ENCODE data around the gene IL1R1. TPM values are rescaled to one million over a fixed set of nuclear protein-coding genes. Genes with fewer than 3 reads are reported as not detected.

The IL1R1 gene, protein sequence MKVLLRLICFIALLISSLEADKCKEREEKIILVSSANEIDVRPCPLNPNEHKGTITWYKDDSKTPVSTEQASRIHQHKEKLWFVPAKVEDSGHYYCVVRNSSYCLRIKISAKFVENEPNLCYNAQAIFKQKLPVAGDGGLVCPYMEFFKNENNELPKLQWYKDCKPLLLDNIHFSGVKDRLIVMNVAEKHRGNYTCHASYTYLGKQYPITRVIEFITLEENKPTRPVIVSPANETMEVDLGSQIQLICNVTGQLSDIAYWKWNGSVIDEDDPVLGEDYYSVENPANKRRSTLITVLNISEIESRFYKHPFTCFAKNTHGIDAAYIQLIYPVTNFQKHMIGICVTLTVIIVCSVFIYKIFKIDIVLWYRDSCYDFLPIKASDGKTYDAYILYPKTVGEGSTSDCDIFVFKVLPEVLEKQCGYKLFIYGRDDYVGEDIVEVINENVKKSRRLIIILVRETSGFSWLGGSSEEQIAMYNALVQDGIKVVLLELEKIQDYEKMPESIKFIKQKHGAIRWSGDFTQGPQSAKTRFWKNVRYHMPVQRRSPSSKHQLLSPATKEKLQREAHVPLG
- 1.5 and 1.8 TPM in 2 replicates for total RNA-seq (2013; cell fraction: nucleolus; rRNA removed)
- total RNA-seq (2014; rRNA removed) (0.17 and 0.33 TPM in 2 replicates), total RNA-seq (2014; rRNA removed; fragmentation: Illumina TruSeq; extraction: Trizol) (0.32 and 0.45 TPM in 2 replicates), total RNA-seq (2021) (0.61 and 1.1 TPM in 2 replicates), polyA plus RNA-seq (2011; rRNA removed) (13.2 and 19.9 TPM in 2 replicates), polyA plus RNA-seq (2014; fragmentation: Illumina TruSeq; extraction: Trizol) (0.81 and 0.86 TPM in 2 replicates), polyA plus RNA-seq (2014; fragmentation: Nextera tagmentation; extraction: Ambion mirVana) (under 1 TPM; 0.18 to 0.24 TPM), polyA plus RNA-seq (2014; rRNA removed) (0.32 and 0.42 TPM in 2 replicates), polyA plus RNA-seq (2016; fragmentation: Nextera tagmentation; extraction: Ambion mirVana) (under 1 TPM; 0.62 to 0.79 TPM), polyA minus RNA-seq (2011; rRNA and poly(A)+ RNA removed) (8.1 and 10.8 TPM in 2 replicates), Bru-seq, nascent RNA (percentile 83 among the genes with signal in this experiment), BruChase-seq, experiment 1, labeled RNA remaining after a 6-hour chase (percentile 81 among the genes with signal in this experiment), BruChase-seq, experiment 2, labeled RNA remaining after a 2-hour chase (percentile 80 among the genes with signal in this experiment)
- polyA plus RNA-seq (2011; ENCODE audit: low read depth): 0.73 TPM
- 8.8 and 10.2 TPM in 2 replicates for polyA plus RNA-seq (2011; cell fraction: cytosol; rRNA removed)
- polyA plus RNA-seq (2011; cell fraction: nucleus; rRNA removed): 8.7 and 9.2 TPM in 2 replicates
- 0.88 and 1.3 TPM in 2 replicates for polyA plus RNA-seq (2012)
- polyA minus RNA-seq (2011; cell fraction: cytosol; rRNA and poly(A)+ RNA removed): 2.3 and 2.7 TPM in 2 replicates
- polyA minus RNA-seq (2011; cell fraction: nucleus; rRNA and poly(A)+ RNA removed): 4.6 and 5.2 TPM in 2 replicates
- long read RNA-seq, experiment 1, partial matches to known transcripts: 1 of 2 reads
- long read RNA-seq, experiment 1, other reads (novel, unspliced or antisense): 1 of 2 reads
- long read RNA-seq, experiment 2, partial matches to known transcripts: 2 of 25 reads
- long read RNA-seq, experiment 2, other reads (novel, unspliced or antisense): 21 of 25 reads

DNA sequence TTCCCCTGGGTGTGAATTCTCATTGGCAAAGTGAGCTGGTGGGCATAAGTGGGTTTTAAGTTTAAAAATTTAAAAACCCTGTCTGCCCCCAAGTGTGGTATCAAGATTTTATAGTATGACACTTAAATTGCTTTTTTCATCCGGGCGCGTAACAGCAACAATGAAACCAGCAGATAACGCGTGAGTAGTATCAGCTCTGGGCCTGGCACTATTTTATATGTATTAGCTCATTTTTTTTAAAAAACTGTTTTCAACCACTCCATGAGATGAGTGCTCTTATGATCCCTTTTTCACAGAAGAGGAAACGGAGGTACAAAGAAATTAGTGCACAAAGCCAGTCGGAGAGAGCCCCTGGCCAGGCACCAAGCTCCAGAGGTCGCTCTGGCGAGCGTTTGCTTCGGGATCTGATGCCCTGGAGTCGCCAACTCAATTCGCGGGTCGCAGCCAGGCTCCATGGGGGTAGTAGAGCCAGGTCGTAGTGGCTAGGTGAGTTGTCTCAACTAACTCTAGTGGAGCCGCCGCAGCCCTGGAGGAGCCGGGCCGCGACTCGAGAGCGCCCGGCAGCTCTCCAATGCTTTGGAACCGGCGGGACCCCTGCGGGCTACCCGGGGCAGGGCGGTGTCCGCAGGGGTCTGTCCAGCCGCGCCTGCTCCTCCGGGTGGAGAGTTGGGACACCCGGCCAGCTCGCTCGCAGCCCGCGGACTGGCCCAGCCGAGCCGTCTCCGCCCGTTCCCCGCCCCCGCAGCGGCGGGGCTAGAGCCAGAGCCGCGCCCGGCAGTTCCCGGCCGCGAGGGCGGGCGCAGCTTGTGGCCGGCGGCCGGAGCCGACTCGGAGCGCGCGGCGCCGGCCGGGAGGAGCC lies at the start of gene IL1R1:
Gene IL1R1 (plus strand): TSS at position 777 of the 859 bp plus-strand sequence. CDS start 14,979 bp downstream, outside the sequence.
- no peak for DNase-seq (ENCODE audit: low read depth, low spot score)
- in situ Hi-C loops (cut with MboI) (no loop called here), intact Hi-C loops (cut with micrococcal nuclease; ENCODE audit: unreplicated experiment) (no loop called here)
- H3K4me3 ChIP-seq: no peak within 1 kb of the TSS
- POLR2A ChIA-PET: interaction anchor here (0.6 to 1.0 kb wide), 2 partner anchors 8 to 386 kb away, joined by 3 to 6 read pairs; no protein-coding TSS in a partner anchor
- 41% methylated on average over 58 of the region's 65 CpGs for WGBS (ENCODE audit: insufficient coverage, insufficient replicate concordance, low lambda C conversion rate, missing lambda C conversion rate)
- no peaks in the 10 kb centered on the region for H3K27me3 ChIP-seq (replicated peaks in 1 of 2; ENCODE audit: control insufficient read depth in 2 of 2, insufficient read depth in 2 of 2, low read length in 1 of 2)
- H2AFZ ChIP-seq (ENCODE audit: control insufficient read depth, low read depth, low read length): no peak within 1 kb of the TSS
- H3K9ac ChIP-seq (ENCODE audit: control insufficient read depth, insufficient read depth, low read length): no peak within 1 kb of the TSS
- no peaks in the 10 kb centered on the region for H4K20me1 ChIP-seq (ENCODE audit: control insufficient read depth, insufficient read depth)
- ATAC-seq: no peak
- SMC1A ChIA-PET (ENCODE audit: uncharacterized antibody, unreplicated experiment): interaction anchor here (0.7 to 2.3 kb wide), 9 partner anchors 10 to 98 kb away, joined by 3 to 9 read pairs (median 5); no protein-coding TSS in a partner anchor
- RAD21 ChIA-PET (ENCODE audit: unreplicated experiment): interaction anchor here (1.2 kb wide), 1 partner anchor 98 kb away, joined by 3 read pairs; no protein-coding TSS in a partner anchor
- H3K4me2 ChIP-seq (ENCODE audit: control insufficient read depth, insufficient read depth): no peak within 1 kb of the TSS; the same call in 1 of the 2 replicates
- H3K4me1 ChIP-seq (ENCODE audit: control insufficient read depth, insufficient read depth, low read length): no peaks in the 10 kb centered on the region
- H3K9me3 ChIP-seq (replicated peaks; ENCODE audit: control insufficient read depth, insufficient read depth, low read length): peaks cover 44% of the 10 kb centered on the region; the same call in 2 of the 3 replicates
- H3K27ac ChIP-seq (ENCODE audit: control insufficient read depth, insufficient read depth): no peak within 1 kb of the TSS
- no peak for FAIRE-seq
- BruUV-seq (replicated peaks): no TSS peak
- H3K36me3 ChIP-seq (ENCODE audit: control insufficient read depth in 2 of 2, insufficient read depth in 2 of 2, low read length in 1 of 2): no peaks in the 10 kb centered on the region; a peak in 1 of 4 replicates
- CTCF ChIA-PET: interaction anchor here (0.9 to 1.6 kb wide), 3 partner anchors 10 to 24 kb away, joined by 4 to 5 read pairs (median 4); no protein-coding TSS in a partner anchor
- H3K79me2 ChIP-seq (ENCODE audit: control insufficient read depth, insufficient read depth, low read length): no peaks in the 10 kb centered on the region
- TF ChIP-seq, protein P1, sequence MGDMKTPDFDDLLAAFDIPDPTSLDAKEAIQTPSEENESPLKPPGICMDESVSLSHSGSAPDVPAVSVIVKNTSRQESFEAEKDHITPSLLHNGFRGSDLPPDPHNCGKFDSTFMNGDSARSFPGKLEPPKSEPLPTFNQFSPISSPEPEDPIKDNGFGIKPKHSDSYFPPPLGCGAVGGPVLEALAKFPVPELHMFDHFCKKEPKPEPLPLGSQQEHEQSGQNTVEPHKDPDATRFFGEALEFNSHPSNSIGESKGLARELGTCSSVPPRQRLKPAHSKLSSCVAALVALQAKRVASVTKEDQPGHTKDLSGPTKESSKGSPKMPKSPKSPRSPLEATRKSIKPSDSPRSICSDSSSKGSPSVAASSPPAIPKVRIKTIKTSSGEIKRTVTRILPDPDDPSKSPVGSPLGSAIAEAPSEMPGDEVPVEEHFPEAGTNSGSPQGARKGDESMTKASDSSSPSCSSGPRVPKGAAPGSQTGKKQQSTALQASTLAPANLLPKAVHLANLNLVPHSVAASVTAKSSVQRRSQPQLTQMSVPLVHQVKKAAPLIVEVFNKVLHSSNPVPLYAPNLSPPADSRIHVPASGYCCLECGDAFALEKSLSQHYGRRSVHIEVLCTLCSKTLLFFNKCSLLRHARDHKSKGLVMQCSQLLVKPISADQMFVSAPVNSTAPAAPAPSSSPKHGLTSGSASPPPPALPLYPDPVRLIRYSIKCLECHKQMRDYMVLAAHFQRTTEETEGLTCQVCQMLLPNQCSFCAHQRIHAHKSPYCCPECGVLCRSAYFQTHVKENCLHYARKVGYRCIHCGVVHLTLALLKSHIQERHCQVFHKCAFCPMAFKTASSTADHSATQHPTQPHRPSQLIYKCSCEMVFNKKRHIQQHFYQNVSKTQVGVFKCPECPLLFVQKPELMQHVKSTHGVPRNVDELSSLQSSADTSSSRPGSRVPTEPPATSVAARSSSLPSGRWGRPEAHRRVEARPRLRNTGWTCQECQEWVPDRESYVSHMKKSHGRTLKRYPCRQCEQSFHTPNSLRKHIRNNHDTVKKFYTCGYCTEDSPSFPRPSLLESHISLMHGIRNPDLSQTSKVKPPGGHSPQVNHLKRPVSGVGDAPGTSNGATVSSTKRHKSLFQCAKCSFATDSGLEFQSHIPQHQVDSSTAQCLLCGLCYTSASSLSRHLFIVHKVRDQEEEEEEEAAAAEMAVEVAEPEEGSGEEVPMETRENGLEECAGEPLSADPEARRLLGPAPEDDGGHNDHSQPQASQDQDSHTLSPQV (IDR thresholded peaks at IDR 0.05): no peak
- TF ChIP-seq MEF2B (IDR thresholded peaks at IDR 0.05; ENCODE audit: partially characterized antibody, poor library complexity, severe bottlenecking) (no peak), SIX5 (IDR thresholded peaks at IDR 0.05; ENCODE audit: low read depth, low read length, severe bottlenecking) (no peak), ATF7 (IDR thresholded peaks at IDR 0.05; ENCODE audit: low read depth) (no peak), BCL11A (IDR thresholded peaks at IDR 0.05; ENCODE audit: low read depth, low read length) (no peak), ZSCAN29 (IDR thresholded peaks at IDR 0.05) (no peak), TCF12 (IDR thresholded peaks at IDR 0.05; ENCODE audit: low read depth, low read length) (no peak)
- TF ChIP-seq, protein P2, sequence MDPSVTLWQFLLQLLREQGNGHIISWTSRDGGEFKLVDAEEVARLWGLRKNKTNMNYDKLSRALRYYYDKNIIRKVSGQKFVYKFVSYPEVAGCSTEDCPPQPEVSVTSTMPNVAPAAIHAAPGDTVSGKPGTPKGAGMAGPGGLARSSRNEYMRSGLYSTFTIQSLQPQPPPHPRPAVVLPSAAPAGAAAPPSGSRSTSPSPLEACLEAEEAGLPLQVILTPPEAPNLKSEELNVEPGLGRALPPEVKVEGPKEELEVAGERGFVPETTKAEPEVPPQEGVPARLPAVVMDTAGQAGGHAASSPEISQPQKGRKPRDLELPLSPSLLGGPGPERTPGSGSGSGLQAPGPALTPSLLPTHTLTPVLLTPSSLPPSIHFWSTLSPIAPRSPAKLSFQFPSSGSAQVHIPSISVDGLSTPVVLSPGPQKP (IDR thresholded peaks at IDR 0.05; ENCODE audit: low read depth, low read length): no peak
- TF ChIP-seq, protein P3, sequence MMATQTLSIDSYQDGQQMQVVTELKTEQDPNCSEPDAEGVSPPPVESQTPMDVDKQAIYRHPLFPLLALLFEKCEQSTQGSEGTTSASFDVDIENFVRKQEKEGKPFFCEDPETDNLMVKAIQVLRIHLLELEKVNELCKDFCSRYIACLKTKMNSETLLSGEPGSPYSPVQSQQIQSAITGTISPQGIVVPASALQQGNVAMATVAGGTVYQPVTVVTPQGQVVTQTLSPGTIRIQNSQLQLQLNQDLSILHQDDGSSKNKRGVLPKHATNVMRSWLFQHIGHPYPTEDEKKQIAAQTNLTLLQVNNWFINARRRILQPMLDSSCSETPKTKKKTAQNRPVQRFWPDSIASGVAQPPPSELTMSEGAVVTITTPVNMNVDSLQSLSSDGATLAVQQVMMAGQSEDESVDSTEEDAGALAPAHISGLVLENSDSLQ (IDR thresholded peaks at IDR 0.05): no peak
